ENCODE measurements around the gene RUNX3. TPM values are rescaled to one million over a fixed set of nuclear protein-coding genes. Genes with fewer than 3 reads are reported as not detected.

RUNX3 gene
- polyA plus RNA-seq, 3 donors = 4.4 to 27.9 (median 6.7) TPM

GRCh38 chr1:24959623-24959975 lies 29.5 kb upstream of the RUNX3 start:
- H3K9ac ChIP-seq (ENCODE audit: insufficient read depth, low read length, poor library complexity, severe bottlenecking) = no peak overlapping the region
- H3K4me1 ChIP-seq (ENCODE audit: control insufficient read depth in 1 of 2, insufficient read depth in 2 of 2, low read length in 2 of 2) = peaks cover 49 to 51% of the 10 kb centered on the region in 2 donors
- Mint-ChIP-seq H3K27ac (peak overlapping the region in 2 of 7 donors; percentile 34 to 58), H3K4me3 (no peak overlapping the region), H3K9me3 (peaks cover 0 to 2% (median 0%) of the 10 kb centered on the region in 7 donors), H3K36me3 (peaks cover 0 to 7% of the 10 kb centered on the region in 2 donors), H3K4me1 (peaks cover 45% of the 10 kb centered on the region), H3K27me3 (ENCODE audit: low read depth in 3 of 3) (peaks cover 2 to 14% (median 6%) of the 10 kb centered on the region in 3 donors)
- H3K27ac ChIP-seq (ENCODE audit: low read depth in 1 of 2, low read length in 2 of 2) = no peak overlapping the region
- 97% methylated on average over 8 of the region's 8 CpGs for WGBS (ENCODE audit: insufficient coverage)
- H2AFZ ChIP-seq (ENCODE audit: insufficient read depth, low read depth, low read length, poor library complexity, severe bottlenecking) = no peak overlapping the region
- H3K9me3 ChIP-seq (replicated peaks in 1 of 2; ENCODE audit: control insufficient read depth in 1 of 2, insufficient read depth in 1 of 2, low read length in 2 of 2) = no peaks in the 10 kb centered on the region
- no peaks in the 10 kb centered on the region for H3K79me2 ChIP-seq (ENCODE audit: insufficient read depth, low read length)
- no peaks in the 10 kb centered on the region for H4K20me1 ChIP-seq (ENCODE audit: insufficient read depth, low read length)
- H3K36me3 ChIP-seq (replicated peaks in 1 of 2; ENCODE audit: control insufficient read depth in 1 of 2, insufficient read depth in 2 of 2, low read length in 2 of 2) = no peaks in the 10 kb centered on the region
- H3K4me2 ChIP-seq (replicated peaks; ENCODE audit: extremely low read depth, low read length, poor library complexity, severe bottlenecking) = no peak overlapping the region
- intact Hi-C loops (cut with micrococcal nuclease) = no loop called here
- no peaks in the 10 kb centered on the region for H3K27me3 ChIP-seq (ENCODE audit: control insufficient read depth in 2 of 2, insufficient read depth in 2 of 2, low read length in 2 of 2)
- no peak overlapping the region for H3K4me3 ChIP-seq (replicated peaks in 1 of 3; ENCODE audit: low read depth in 2 of 3, low read length in 3 of 3)
- TF ChIP-seq, protein P1, sequence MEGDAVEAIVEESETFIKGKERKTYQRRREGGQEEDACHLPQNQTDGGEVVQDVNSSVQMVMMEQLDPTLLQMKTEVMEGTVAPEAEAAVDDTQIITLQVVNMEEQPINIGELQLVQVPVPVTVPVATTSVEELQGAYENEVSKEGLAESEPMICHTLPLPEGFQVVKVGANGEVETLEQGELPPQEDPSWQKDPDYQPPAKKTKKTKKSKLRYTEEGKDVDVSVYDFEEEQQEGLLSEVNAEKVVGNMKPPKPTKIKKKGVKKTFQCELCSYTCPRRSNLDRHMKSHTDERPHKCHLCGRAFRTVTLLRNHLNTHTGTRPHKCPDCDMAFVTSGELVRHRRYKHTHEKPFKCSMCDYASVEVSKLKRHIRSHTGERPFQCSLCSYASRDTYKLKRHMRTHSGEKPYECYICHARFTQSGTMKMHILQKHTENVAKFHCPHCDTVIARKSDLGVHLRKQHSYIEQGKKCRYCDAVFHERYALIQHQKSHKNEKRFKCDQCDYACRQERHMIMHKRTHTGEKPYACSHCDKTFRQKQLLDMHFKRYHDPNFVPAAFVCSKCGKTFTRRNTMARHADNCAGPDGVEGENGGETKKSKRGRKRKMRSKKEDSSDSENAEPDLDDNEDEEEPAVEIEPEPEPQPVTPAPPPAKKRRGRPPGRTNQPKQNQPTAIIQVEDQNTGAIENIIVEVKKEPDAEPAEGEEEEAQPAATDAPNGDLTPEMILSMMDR (IDR thresholded peaks at IDR 0.05) = no peak
- no peak for DNase-seq

DNA sequence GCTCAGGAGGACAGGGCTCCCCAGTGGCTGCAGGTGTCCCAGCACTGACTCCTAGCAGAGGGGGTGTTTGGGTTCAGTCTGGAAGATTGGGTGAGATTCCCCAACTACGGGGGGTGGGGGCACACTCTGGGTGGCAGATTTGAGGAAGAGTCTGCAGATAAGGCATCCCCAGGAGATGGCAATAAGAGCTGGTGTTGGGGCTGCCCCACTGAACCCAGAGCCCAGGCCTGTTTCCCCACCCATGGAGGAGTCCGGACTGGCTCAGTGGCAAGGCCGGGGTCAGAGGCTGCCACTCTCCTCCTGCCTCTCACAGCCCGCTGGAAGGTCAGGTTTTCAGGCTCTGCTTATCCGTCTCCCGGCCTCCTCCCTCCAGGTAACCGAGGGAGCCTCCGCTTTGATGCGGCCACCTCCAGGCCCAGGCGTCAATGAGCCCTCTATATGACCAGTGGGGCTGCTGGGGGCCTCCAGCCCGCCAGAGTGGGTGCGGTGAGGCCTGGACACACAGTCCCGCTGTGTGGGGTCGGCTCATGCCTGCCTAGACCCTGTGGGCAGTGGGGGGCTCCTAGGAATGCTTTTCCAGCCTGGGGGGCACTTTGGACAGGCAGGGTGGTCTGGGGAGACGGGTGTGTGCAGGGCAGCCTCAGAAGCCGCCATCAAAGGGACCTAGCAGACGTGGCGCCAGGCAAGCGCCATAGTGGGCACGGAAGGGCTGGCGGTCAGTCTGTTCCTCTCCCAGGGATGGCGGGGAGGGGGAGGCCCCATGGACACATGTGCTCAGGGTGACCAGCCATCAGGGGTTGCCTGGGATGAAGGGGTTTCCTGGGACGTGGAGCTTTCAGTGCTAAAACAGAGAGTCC lies 28.9 kb upstream of the RUNX3 start:
- peak overlapping the region in 4 of 7 donors; percentile 49 to 76 (median 66) for H3K27ac Mint-ChIP-seq

More for the DNA sequence above, 28.9 kb upstream of the RUNX3 start:
- no peak for DNase-seq
- H3K27me3 Mint-ChIP-seq (ENCODE audit: low read depth in 3 of 3) = peaks cover 3 to 14% (median 6%) of the 10 kb centered on the region in 3 donors
- peaks cover 0 to 2% (median 0%) of the 10 kb centered on the region in 7 donors for H3K9me3 Mint-ChIP-seq
- Histone ChIP-seq H4K20me1 (ENCODE audit: insufficient read depth, low read length) (no peaks in the 10 kb centered on the region), H3K27me3 (ENCODE audit: control insufficient read depth in 2 of 2, insufficient read depth in 2 of 2, low read length in 2 of 2) (no peaks in the 10 kb centered on the region), H3K36me3 (replicated peaks in 1 of 2; ENCODE audit: control insufficient read depth in 1 of 2, insufficient read depth in 2 of 2, low read length in 2 of 2) (no peaks in the 10 kb centered on the region), H3K79me2 (ENCODE audit: insufficient read depth, low read length) (no peaks in the 10 kb centered on the region), H3K9me3 (replicated peaks in 1 of 2; ENCODE audit: control insufficient read depth in 1 of 2, insufficient read depth in 1 of 2, low read length in 2 of 2) (no peaks in the 10 kb centered on the region), H3K27ac (ENCODE audit: low read depth in 1 of 2, low read length in 2 of 2) (no peak overlapping the region), H3K9ac (ENCODE audit: insufficient read depth, low read length, poor library complexity, severe bottlenecking) (no peak overlapping the region), H3K4me3 (replicated peaks in 1 of 3; ENCODE audit: low read depth in 2 of 3, low read length in 3 of 3) (no peak overlapping the region), H2AFZ (ENCODE audit: insufficient read depth, low read depth, low read length, poor library complexity, severe bottlenecking) (no peak overlapping the region), H3K4me2 (replicated peaks; ENCODE audit: extremely low read depth, low read length, poor library complexity, severe bottlenecking) (no peak overlapping the region), H3K4me1 (ENCODE audit: control insufficient read depth in 1 of 2, insufficient read depth in 2 of 2, low read length in 2 of 2) (peaks cover 46 to 49% of the 10 kb centered on the region in 2 donors)
- intact Hi-C loops (cut with micrococcal nuclease) = no loop called here
- H3K4me1 Mint-ChIP-seq = peaks cover 46% of the 10 kb centered on the region
- peaks cover 0 to 7% of the 10 kb centered on the region in 2 donors for H3K36me3 Mint-ChIP-seq
- TF ChIP-seq, protein P1 (IDR thresholded peaks at IDR 0.05) = no peak
- WGBS (ENCODE audit: insufficient coverage) = 94% methylated on average over 19 of the region's 23 CpGs
- H3K4me3 Mint-ChIP-seq = no peak overlapping the region
